HG03196 (cell line): ENCODE data around the gene MARCHF3.
A peak's percentile ranks its signal among the peaks of the same experiment; 100 is the strongest.
"Not testable (repeated sequence)": the region's sequence is repeated elsewhere in the genome, so short reads cannot be mapped to it uniquely, and the experiment has no call there.

Experiments used
- ATAC-seq: cut with Tn5 transposase; IDR thresholded peaks from one replicate; pipeline ENCODE4 v1.9.1; 2021; ENCODE audit not compliant: unreplicated experiment

MARCHF3 gene

DNA sequence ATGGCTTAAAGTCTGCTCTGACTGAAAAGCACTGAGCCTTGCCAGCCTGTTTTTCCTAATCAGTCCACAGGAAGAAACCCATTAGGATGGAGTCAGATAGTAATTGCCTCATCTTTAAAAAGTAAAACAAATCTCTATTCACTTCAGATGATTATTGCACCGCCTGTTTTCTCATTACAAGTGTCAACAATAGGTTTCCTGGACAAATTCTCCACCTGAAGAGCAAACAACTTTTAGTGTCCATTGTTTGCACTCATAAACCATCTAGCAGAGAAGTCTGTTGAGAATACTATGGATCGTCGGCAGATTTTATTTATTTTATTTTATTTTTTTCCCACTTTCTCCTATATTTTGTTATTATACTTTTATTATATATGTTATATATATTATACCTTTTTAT lies 22.7 kb upstream of the MARCHF3 start:
- no peak for ATAC-seq

DNA sequence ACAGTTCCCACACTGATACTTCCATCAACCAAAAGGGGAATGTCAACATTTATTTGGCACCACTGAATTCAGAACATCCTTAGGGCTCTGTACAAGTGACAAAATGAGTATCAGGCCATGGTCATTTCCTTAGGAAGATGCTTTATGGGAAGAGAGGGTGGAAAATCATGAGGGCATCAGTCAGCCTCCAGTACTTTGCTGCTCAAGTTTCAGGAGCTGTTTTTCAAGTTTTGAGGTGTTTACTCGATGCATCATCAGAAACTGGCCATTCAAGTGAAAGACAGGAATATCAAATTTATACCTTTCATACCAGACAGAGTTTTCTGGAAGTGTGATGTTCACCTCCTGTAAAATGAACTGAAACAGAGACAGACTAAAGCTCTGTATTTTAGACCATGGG lies 21.2 kb upstream of the MARCHF3 start:
- no peak for ATAC-seq

DNA sequence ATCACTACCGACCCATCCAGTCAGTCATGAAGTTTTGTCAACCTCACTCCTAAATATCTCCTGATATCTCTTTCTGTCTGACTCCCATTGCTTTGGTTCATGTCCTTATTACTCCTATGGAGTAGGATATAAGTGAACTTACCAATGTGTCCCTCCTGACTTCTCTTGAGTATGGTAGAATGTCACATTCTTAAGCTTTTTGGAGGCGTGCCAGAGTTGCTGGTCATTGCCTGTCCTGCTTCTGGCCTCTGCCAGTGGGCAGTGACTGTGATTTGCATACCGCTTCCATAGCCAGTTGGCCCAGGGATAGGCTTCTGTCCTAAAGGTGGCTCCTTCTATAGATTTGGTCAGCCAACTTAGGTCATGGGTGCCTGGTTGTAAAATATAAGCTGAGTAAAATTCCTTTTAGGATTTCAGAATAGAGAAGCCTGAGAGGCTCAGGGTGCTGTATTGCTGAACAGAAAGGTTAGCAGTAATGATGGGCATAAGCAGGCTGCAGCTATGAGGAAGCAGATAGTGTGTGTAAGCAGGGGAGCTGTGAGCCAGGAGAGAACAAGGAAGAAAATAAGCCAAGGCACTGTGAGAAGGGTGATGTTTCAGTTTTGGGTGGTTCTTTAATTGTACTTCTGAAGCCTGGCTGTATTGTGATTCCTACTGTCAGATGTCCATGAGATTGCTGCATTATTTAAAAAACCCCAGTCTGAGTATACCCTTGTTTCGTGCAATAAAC lies 16.1 kb upstream of the MARCHF3 start:
- ATAC-seq = no peak

DNA sequence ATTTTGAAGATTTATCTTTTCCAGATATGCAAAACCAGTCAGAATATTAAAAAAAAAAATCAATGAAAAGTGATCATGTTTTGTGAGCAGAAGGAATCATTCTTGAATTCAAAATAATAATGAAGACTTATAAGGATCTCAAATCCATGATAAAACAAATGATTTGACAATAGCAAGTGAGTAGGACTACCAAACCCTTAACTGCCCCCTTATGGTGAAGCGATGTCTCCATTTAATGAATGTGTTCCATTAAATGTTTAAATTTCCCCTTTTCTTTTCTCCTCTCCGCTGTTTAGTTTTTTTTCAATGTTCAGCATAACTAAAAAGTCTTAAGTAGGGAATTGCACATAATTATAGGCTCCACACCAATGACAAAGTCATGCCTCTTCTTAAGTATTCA lies 12.2 kb upstream of the MARCHF3 start:
- no peak for ATAC-seq

DNA sequence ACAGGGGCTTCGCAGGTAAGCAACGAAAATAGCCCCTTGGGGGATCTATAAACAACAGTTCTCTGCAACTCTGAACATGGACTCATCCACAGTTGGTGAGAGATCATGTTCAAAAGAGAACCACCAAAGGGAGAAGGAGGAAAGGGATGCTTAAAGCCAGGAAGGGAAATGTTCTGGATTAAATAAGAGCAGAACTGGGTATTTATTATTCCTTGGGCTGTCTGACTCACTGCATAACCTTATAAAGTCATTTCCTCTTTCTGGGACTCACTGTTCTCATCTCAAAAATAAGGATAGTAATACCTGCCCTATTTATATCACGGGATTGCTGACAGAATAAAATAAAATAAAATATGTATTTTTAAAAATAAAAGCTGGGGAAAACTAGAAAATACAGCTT lies 11.2 kb upstream of the MARCHF3 start:
- ATAC-seq = no peak

DNA sequence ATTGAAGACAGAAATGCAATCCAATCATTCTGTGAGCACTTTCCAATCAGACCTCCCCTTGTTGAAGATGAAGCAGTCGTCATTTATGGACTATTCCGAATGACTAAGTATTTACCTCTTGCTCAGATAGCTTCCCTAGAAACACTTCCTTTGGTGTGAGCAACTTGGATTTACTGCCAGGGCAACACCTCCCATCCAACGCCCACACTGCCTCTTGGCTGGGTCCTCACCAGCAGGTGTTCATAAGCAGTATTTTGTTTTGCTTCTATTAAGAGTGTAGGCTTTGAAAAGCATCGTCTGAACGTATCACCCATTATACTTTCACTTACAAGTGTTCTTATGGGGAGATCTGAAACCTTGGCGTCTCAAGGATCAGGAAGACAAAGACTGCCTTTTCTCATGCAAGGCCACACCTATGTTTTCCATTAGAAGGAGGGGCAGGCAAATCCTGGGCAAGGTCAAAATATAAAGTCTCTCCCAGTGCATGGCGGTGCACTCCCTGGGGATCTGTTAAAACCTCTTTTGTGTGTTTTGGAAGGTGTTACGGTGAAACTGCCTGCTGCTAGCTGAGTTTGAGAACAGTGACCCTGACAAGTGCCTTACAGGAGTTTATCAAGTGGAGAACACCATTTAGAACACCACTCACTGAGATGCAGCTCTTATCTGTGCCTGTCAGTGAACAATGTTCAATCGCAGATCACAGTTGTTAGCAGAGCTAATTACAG lies 10.6 kb upstream of the MARCHF3 start:
- no peak for ATAC-seq

DNA sequence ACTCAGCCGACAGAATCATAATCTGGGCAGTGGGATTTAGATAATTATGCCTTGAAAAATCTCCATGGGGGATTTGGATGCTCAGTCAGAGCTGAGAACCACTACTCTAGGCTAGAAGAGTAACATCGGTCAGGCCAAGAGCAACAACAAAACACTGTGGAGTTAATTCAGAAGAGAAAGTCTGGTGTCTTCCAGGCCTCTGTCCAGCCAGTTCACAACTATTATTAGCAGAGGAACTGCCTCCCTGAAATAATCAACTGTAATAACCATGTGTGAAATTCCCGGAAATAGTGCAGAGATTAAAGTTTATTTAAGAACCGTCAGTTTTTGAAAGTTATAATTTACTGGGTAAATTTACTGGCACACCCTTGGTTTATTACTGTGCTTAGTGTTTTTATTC lies 8.2 kb upstream of the MARCHF3 start:
- ATAC-seq = no peak

DNA sequence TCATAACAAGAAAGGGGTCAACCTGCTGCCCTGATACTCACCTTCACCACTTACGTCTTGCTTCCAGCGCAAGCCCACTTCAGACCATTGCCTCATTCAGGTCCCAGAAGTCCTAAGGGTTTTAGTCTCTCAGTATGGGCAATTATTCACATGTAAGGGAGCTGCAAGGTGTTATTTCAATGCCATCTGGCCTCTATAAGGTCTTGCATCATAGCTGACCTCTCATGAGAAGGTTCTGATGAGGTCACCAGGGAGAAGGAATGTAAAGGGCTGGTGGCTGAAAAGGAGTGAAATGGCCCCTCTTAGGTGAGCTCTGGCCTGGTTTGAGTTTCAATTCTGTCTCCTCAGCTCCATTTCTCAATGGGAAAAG lies 1.5 kb upstream of the MARCHF3 start:
- no peak for ATAC-seq

DNA sequence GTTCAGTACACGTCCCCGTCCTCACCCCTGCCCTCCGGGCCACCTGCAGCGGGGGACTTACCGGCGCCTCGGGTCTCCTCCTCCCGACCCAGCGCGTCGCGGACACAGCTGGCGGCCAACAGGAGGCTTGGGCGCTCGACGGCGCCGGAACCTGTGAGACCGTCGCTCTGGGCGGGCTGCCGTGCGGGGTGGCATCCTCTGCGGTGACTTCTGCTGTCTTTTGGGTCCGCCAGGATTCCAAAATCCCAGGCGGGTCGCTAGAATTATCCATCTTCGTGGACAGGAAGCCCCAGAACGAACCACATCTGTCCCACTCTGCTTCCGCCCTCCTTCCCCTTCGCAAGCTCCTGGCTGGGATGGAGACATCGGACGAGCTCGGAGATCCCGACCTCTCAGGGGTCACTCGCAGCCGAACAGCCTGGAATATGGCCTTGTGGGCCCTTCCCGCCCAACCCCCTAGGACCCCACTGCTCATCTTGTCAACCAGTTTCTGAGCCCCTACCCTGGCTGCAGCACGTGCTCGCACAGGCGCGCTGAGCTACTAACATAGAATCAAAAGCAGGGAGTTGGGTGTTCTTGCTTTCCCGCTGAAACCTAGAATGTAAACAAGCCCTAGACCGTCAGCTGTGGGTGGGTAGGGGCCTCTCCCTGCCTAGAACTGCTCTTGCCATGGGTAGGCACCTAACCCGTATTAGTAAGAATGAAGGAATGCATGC lies 947 bp upstream of the MARCHF3 start:
- peak; percentile 12 for ATAC-seq

DNA sequence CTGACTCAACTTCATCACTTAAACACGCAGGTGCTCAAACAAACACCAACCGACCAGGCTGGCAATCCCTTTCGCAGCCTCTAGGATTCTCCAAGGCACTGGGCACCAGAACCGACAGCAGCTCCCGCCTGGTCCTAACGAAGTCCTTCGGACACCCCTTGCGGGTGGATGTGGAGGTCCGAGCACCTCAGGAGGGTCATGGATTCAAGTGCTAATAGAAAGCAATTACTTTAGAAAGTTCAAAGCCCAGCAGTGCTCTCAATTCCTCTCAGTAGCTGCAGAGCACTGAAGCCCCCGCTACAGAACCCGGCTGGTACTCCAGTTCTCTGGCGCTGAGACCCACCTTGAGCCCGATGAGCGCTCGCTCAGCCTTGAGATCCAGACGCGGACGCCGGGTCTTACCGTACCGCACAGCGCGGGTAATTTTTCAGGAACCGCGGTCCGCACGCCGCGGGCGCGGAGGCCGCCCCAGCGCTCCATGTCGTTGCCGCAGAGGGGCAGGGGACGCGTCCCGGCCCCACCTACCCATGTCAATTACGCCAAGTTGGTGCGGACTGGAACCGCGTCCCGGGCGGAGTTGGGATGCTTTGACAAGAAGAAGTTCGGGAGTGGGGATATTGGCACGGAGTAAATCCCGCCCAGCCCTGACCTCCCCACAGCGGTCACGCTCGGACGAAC lies 638 bp downstream of the MARCHF3 start:
- peak; percentile 28 for ATAC-seq

DNA sequence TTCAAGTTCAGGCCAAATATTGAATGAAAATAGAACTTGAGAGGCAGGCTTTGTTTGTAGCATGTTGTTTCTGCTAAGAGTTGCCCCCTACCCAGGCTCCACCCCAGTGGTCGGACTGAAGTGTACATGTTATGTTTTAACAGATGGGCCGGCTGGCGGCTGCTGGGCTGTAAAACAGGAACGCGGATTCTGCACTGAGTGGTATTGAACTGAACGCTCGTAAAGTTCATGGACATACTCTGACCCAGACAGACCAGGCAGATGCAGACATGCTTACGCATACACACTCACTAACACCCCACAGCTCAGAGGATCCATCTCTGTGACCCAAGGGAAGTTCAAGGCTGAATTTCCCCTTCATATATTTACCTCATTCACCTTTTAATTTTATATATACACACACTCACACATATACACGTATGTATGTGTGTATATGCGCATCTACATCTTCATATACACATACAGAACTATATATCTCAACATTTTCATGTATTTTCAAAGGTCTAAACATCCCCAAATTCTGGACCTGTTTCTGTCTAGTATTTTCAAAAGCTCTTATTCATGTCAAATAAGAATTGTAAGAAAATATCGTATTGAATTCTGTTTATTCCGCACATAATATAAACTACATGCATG lies 1.4 kb downstream of the MARCHF3 start:
- no peak for ATAC-seq

DNA sequence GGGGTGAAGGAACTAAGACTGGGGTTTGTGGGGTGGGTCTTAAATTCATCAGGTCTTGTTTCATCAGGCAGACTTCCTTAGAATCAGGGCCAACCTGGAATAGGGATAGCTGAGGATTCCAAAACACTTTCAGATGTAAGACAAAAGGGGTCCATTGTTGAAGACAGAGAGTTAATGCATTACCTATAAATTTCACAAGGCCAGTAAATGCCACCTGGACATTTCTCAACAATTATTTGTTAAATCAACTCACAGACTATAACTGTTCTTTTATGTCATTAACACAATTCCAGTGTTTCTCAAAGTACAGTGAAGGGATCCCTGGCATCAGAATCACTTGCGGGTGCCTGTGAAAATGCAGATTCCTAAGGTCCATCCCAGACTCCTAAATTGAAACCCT lies 2.8 kb downstream of the MARCHF3 start:
- no peak for ATAC-seq

DNA sequence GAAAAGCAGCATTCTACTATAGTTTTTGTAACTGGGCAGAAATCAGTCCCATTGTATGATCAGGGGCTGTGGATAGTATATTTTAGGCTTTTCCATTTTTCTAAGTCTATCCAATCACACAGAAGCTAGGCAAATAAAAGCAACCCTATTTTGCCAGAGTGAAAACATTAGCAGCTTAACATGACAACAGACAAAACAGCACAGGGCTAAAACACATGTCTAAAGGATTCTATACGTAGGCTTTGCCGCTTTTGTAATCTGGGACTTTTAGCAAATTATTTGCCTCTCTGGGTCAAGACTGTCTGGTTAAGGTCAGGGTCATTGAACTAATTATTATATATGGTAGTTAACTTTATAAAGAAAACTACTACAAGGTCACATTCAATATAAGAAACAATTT lies 4.2 kb downstream of the MARCHF3 start:
- no peak for ATAC-seq

DNA sequence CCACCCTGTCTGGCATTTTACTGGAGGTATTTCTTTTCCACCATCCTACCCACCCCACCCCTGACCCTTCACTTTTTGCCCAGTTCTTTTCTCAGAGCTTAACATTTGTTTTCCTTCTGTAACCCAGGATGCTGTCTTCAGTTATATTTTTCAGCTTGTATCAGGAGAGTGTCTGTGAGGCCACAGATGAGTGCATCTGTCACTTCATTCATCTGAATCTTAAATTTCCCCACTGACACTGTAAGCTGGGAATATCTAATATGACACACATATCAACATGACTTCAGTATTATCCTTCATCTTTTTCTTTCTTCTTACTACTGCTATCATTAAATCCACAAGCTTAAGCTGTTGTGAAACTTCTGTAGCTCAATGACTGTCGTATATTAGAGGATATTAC lies 4.9 kb downstream of the MARCHF3 start:
- no peak for ATAC-seq

DNA sequence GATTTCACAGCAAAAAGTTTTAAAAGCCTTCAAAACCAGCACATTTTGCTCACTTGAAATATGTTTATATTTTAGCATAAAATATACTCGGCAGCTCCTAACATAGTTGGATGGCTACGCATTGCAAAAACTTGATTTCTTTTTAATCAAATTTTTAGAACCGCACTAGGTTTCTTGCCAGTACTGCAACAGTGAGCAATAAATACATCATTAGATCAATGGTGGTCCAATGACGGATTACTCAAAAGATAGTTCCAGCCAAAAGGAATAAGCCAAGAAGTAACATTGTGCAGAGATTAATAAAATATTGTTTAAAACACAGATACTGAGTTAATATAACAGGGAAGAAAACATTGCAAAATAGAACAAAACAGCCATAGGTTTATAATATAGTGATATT lies 5.5 kb downstream of the MARCHF3 start:
- ATAC-seq = no peak

DNA sequence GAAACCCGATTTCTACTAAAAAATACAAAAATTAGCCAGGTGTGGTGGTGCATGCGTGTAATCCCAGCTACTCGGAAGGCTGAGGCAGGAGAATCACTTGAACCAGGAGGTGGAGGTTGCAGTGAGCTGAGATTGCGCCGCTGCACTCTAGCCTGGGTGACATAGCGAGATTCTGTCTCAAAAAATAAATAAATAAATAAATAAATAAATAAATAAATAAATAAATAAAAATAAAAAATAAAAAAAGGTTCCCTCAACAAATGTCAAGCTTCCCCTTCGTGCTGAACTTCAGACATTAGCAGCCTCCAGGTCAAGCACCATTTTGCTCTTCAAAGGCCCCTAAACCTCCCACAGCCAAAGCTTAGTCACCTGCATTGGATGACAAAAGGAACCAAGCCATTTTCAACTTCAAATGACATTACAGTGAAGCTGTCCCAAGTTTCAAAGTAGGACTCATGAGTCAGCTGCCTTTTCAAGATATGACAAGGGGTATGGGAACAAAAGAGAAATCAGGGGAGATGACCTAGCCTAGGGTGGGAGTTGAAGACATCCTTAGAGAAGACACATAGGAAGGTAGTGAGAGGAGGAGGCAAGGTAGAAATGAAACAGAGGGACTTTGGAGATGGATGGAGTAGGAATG lies 6.7 kb downstream of the MARCHF3 start:
- ATAC-seq = not testable (repeated sequence)

DNA sequence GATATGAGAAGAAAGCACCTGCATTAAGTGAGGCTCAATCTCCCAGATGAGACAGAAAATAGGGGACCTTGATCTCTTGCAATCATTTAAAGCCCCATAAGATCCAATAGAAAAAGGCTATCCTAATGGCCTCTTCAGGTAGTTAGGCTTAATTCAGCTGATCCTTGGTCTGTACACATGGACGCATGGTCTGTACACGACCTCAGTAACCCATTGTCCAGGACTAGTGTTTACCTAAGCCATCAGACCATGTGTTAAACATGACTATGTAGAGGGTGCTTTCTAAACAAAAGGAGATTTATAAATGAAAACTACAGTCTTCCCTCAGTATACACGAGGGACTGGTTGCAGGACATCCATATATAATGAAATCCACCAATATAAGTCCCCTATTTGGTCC lies 7.5 kb downstream of the MARCHF3 start:
- ATAC-seq = no peak

DNA sequence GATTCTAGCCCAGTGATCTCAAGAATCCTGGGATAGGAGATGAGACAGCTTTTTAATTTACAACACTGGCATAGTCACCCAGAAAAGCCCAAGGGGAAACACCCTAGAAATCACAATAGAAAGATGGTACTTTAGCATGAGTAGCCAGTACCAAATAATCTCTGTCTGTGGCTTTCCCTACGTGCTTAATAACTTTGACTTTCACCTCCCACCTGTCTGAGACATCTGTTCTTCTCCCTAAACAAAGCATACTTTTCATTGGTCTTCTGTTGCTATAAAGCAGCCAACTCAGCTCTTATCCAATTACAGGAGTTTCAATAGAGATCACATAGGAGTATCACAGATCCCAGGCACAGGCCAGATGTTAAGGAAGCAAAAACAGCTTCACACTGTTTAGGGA lies 10.4 kb downstream of the MARCHF3 start:
- no peak for ATAC-seq

DNA sequence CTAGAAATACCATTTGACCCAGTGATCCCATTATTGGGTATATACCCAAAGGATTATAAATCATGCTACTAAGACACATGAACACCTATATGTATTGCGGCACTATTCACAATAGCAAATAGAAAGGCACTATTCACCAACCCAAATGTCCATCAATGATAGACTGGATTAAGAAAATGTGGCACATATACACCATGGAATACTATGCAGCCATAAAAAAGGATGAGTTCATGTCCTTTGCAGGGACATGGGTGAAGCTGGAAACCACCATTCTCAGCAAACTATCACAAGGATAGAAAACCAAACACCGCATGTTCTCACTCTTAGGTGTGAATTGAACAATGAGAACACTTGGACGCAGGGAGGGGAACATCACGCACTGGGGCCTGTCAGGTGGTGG lies 13.6 kb downstream of the MARCHF3 start:
- ATAC-seq = not testable (repeated sequence)

DNA sequence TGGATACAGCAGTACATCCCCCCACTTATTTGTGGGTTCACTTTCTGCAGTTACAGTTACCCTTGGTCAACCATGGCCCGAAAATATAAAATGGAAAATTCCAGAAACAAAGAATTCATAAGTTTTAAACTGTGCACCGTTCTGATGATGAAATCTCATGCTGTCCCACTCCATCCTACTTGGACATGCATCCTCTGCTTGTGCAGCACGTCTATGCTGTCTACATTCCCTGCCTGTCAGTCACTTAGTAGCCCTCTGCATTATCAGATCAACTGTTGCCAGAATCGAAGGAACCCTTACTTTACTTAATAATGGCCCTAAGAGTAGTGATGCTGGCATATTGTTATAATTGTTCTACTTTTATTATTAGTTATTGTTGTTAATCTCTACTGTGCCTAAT lies 14.6 kb downstream of the MARCHF3 start:
- ATAC-seq = no peak

DNA sequence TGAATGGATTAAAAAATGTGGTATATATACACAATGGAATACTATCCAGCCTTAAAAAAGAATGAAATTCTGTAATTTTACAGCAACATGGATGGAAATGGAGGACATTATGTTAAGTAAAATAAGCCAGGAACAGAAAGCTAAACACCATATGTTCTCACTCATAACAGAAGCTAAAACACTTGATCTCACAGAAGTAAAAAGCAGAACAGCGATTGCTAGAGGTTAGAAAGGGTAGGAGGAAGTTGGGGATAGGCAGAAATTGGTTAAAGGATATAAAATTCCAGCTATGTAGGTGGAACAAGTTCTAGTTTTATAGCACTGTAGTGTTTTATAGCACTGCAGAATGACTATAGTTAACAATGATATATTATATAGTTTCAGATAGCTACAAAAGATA lies 15.8 kb downstream of the MARCHF3 start:
- ATAC-seq = peak; percentile 44
